Osteoblast (primary cell): ENCODE measurements around the gene KPNA2. TPM values are rescaled to one million over a fixed set of nuclear protein-coding genes. Genes with fewer than 3 reads are reported as not detected.

Experiments used
- DNase-seq: peaks from one replicate; pipeline ENCODE4 v3.0.0; 2011; ENCODE audit warnings: low spot score, mixed read lengths; ENCODE audit not compliant: insufficient read length; ENCODE audit errors: missing footprints
- H2AFZ ChIP-seq: 2 replicates; pipeline ENCODE4 v1.6.0; 2011; ENCODE audit warnings: mild to moderate bottlenecking, low read length
- H3K27ac ChIP-seq: 2 replicates; pipeline ENCODE4 v1.5.1; 2011; ENCODE audit warnings: mild to moderate bottlenecking, low read depth, low read length, moderate library complexity
- H3K27me3 ChIP-seq: 2 replicates; pipeline ENCODE4 v1.6.0; 2012; ENCODE audit warnings: mild to moderate bottlenecking, control low read depth, inconsistent platforms, low read length, moderate library complexity; ENCODE audit not compliant: insufficient read depth
- H3K36me3 ChIP-seq: 2 replicates; pipeline ENCODE4 v1.5.1; 2011; ENCODE audit warnings: mild to moderate bottlenecking, low read length, control low read depth, moderate library complexity; ENCODE audit not compliant: insufficient read depth
- H3K4me1 ChIP-seq: 2 replicates; pipeline ENCODE4 v1.5.1; 2011; ENCODE audit warnings: mild to moderate bottlenecking, low read length, control low read depth, moderate library complexity; ENCODE audit not compliant: insufficient read depth
- H3K4me2 ChIP-seq: 2 replicates; pipeline ENCODE4 v1.6.0; 2011; ENCODE audit warnings: mild to moderate bottlenecking, low read length; ENCODE audit not compliant: insufficient read depth
- H3K4me3 ChIP-seq: fragments of 200-600 bp; sonication (generic); 3 replicates; pipeline ENCODE4 v1.5.1; 2012; ENCODE audit warnings: mild to moderate bottlenecking, low read length, inconsistent platforms; ENCODE audit not compliant: insufficient read depth
- H3K79me2 ChIP-seq: 2 replicates; pipeline ENCODE4 v1.6.0; 2012; ENCODE audit warnings: mild to moderate bottlenecking, low read length, control low read depth, inconsistent platforms; ENCODE audit not compliant: insufficient read depth
- H3K9me3 ChIP-seq: 2 replicates; pipeline ENCODE4 v1.5.1; 2011; ENCODE audit warnings: low read depth, low read length, control low read depth
- H4K20me1 ChIP-seq: 2 replicates; pipeline ENCODE4 v1.6.0; 2012; ENCODE audit warnings: mild to moderate bottlenecking, low read length, control low read depth; ENCODE audit not compliant: insufficient read depth
- total RNA-seq: library from RNA; depleted of rRNA; stranded (reverse); fragments of >200 nt; gene quantifications from 2 replicates; pipeline ENCODE4 v1.2.3, GENCODE V29; 2012
- TF ChIP-seq, protein P1 (sequence below): IDR thresholded peaks from 2 replicates; pipeline ENCODE4 v1.5.1; 2011; ENCODE audit warnings: mild to moderate bottlenecking, low read depth, low read length, moderate library complexity; ENCODE audit errors: extremely low read depth

Gene KPNA2
- total RNA-seq, 1 donor, result 40.9 TPM

DNA sequence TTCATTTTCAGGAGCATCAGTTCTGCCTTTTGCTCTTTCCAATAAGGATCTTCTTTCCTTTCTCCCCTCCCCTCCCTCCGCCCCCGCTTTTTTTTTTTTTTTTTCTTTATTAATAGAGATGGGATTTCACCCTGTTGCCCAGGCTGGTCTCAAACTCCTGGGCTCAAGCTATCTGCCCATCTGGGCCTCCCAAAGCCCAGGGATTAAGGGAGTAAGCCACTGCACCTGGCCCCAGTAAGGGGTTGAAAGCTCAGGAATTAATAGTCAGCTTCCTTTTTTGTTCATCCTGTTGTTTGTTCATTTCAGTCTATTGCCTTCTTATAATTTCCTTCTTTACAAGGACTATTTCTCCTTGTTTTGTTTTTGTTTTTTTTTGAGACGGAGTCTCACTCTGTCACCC, 31.3 kb upstream of the KPNA2 start:
- no peaks in the 10 kb centered on the region for H4K20me1 ChIP-seq
- H3K79me2 ChIP-seq, result no peaks in the 10 kb centered on the region
- TF ChIP-seq, protein P1, sequence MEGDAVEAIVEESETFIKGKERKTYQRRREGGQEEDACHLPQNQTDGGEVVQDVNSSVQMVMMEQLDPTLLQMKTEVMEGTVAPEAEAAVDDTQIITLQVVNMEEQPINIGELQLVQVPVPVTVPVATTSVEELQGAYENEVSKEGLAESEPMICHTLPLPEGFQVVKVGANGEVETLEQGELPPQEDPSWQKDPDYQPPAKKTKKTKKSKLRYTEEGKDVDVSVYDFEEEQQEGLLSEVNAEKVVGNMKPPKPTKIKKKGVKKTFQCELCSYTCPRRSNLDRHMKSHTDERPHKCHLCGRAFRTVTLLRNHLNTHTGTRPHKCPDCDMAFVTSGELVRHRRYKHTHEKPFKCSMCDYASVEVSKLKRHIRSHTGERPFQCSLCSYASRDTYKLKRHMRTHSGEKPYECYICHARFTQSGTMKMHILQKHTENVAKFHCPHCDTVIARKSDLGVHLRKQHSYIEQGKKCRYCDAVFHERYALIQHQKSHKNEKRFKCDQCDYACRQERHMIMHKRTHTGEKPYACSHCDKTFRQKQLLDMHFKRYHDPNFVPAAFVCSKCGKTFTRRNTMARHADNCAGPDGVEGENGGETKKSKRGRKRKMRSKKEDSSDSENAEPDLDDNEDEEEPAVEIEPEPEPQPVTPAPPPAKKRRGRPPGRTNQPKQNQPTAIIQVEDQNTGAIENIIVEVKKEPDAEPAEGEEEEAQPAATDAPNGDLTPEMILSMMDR, result no peak
- no peak overlapping the region for H3K27ac ChIP-seq
- H3K4me3 ChIP-seq, result no peak overlapping the region
- H3K36me3 ChIP-seq, result no peaks in the 10 kb centered on the region
- no peaks in the 10 kb centered on the region for H3K27me3 ChIP-seq
- no peak for DNase-seq
- no peaks in the 10 kb centered on the region for H3K4me1 ChIP-seq
- H3K9me3 ChIP-seq, result no peaks in the 10 kb centered on the region
- H3K4me2 ChIP-seq, result no peak overlapping the region
- H2AFZ ChIP-seq, result no peak overlapping the region

DNA sequence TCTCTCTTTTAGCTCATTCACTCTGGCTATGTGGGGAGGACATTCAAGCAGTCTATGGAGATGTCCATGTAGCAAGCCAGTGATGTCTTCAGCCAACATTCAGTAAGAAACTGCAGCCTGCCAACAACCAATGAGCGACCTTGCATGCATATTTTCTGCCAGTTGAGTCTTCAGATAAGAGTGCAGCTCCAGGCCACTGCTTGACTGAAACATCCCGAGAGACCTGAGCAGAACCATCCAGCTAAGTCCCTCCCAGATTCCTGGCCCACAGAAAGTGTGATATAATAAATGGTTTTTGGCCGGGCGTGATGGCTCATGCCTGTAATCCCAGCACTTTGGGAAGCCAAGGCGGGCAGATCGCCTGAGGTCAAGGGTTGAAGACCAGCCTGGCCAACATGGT, 28.7 kb upstream of the KPNA2 start:
- Histone ChIP-seq H3K27ac (no peak overlapping the region), H3K4me1 (no peaks in the 10 kb centered on the region), H2AFZ (no peak overlapping the region), H3K36me3 (no peaks in the 10 kb centered on the region), H3K4me3 (no peak overlapping the region), H3K9me3 (no peaks in the 10 kb centered on the region), H3K79me2 (no peaks in the 10 kb centered on the region), H3K27me3 (no peaks in the 10 kb centered on the region), H3K4me2 (no peak overlapping the region), H4K20me1 (no peaks in the 10 kb centered on the region)
- TF ChIP-seq, protein P1, result no peak
- peak; percentile 77 for DNase-seq

DNA sequence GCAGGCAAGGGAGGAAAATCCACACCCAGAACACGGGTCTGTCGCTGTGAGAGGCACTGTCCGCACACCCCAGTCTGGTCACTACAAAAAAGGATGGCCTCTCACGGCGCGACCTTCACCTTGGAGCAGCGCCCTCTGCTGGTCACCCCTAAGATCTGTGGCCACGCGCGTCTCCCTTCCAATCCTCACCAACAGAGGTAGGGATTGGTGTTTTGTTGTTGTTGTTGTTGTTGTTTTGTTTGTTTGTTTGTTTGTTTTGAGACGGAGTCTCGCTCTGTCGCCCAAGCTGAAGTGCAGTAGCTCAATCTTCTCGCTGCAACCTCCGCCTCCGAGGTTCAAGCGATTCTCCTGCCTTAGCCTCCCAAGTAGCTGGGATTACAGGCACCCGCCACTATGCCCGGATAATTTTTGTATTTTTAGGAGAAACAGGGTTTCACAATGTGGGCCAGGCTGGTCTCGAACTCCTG, 24.3 kb upstream of the KPNA2 start:
- Histone ChIP-seq H3K4me3 (peak overlapping the region; percentile 6), H2AFZ (peak overlapping the region; percentile 35), H3K36me3 (no peaks in the 10 kb centered on the region), H3K4me1 (no peaks in the 10 kb centered on the region), H3K4me2 (peak overlapping the region; percentile 81), H3K79me2 (no peaks in the 10 kb centered on the region), H3K9me3 (no peaks in the 10 kb centered on the region), H3K27ac (no peak overlapping the region), H3K27me3 (peaks cover 8% of the 10 kb centered on the region), H4K20me1 (no peaks in the 10 kb centered on the region)
- TF ChIP-seq, protein P1, result peak; percentile 69
- DNase-seq, result no peak

GRCh38 chr17:68013385-68013784, 22.1 kb upstream of the KPNA2 start:
- TF ChIP-seq, protein P1, result no peak
- H4K20me1 ChIP-seq, result no peaks in the 10 kb centered on the region

More at GRCh38 chr17:68013385-68013784, 22.1 kb upstream of the KPNA2 start:
- H3K4me1 ChIP-seq, result no peaks in the 10 kb centered on the region
- no peak overlapping the region for H3K27ac ChIP-seq
- H3K36me3 ChIP-seq, result no peaks in the 10 kb centered on the region
- H3K79me2 ChIP-seq, result no peaks in the 10 kb centered on the region
- H3K4me2 ChIP-seq, result no peak overlapping the region
- DNase-seq, result no peak
- H3K27me3 ChIP-seq, result peaks cover 8% of the 10 kb centered on the region
- no peaks in the 10 kb centered on the region for H3K9me3 ChIP-seq
- no peak overlapping the region for H2AFZ ChIP-seq
- no peak overlapping the region for H3K4me3 ChIP-seq
